GM12878 (cell line): ENCODE data around the gene CD72. TPM values are rescaled to one million over a fixed set of nuclear protein-coding genes. Genes with fewer than 3 reads are reported as not detected.
A peak's percentile ranks its signal among the peaks of the same experiment; 100 is the strongest.

Experiments
- ATAC-seq: fragments of 200-7000 bp; cut with Tn5 transposase; 3 replicates; pipeline ENCODE4 v1.9.1; 2020; ENCODE audit warnings: mild to moderate bottlenecking, moderate library complexity
- BruUV-seq: library from RNA; stranded (reverse); fragments of 400-500 nt; replicated peaks from 2 replicates; lab custom pipeline; 2021; lab: Mats Ljungman, UMichigan
- CTCF ChIA-PET: fragments of 300-600 bp; sonication (Branson Sonifier 250); formaldehyde crosslinking; extraction: SDS; loops from one replicate; lab custom pipeline; 2021; ENCODE audit warnings: inconsistent platforms; lab: Yijun Ruan, JAX
- POLR2A ChIA-PET: fragments of 350-600 bp; formaldehyde crosslinking; extraction: SDS; loops from one replicate; lab custom pipeline; 2021; ENCODE audit warnings: inconsistent platforms; lab: Charles Lee
- RAD21 ChIA-PET: fragments of 300-600 bp; sonication (Branson Sonifier 250); formaldehyde crosslinking; loops from one replicate; lab custom pipeline; 2023; ENCODE audit warnings: antibody characterized with exemption; ENCODE audit not compliant: unreplicated experiment; lab: Charles Lee
- SMC1A ChIA-PET: fragments of 300-600 bp; sonication (Branson Sonifier 250); formaldehyde crosslinking; loops from one replicate; lab custom pipeline; 2023; ENCODE audit not compliant: unreplicated experiment, uncharacterized antibody; lab: Charles Lee
- DNase-seq: peaks from one replicate; pipeline ENCODE4 v3.0.0-alpha.2; 2011; ENCODE audit warnings: low read depth, low spot score
- FAIRE-seq: peaks from 3 replicates; lab custom pipeline; 2011; peaks lifted over from hg19 to GRCh38; lab: Jason Lieb, UNC
- H2AFZ ChIP-seq: 2 replicates; pipeline ENCODE4 v1.6.0; 2011; ENCODE audit warnings: low read depth, low read length, control low read depth; ENCODE audit not compliant: control insufficient read depth
- H3K27ac ChIP-seq: 2 replicates; pipeline ENCODE4 v1.5.1; 2011; ENCODE audit warnings: control low read depth; ENCODE audit not compliant: control insufficient read depth, insufficient read depth
- H3K27me3 ChIP-seq, 2 experiments: replicated peaks in 1 of 2; 2 replicates each; pipeline versions ENCODE4 v1.6.0 to v1.6.1; 2011; ENCODE audit warnings: low read length in 1 of 2; ENCODE audit not compliant: control insufficient read depth in 2 of 2, insufficient read depth in 2 of 2
- H3K36me3 ChIP-seq, 2 experiments: 2 replicates each; pipeline ENCODE4 v1.5.1; 2011; ENCODE audit warnings: low read length in 1 of 2; ENCODE audit not compliant: control insufficient read depth in 2 of 2, insufficient read depth in 2 of 2
- H3K4me1 ChIP-seq: 2 replicates; pipeline ENCODE4 v1.6.1; 2011; ENCODE audit warnings: mild to moderate bottlenecking, low read length, moderate library complexity, mixed read lengths; ENCODE audit not compliant: control insufficient read depth, insufficient read depth
- H3K4me2 ChIP-seq: 2 replicates; pipeline ENCODE4 v1.6.0; 2011; ENCODE audit warnings: control low read depth; ENCODE audit not compliant: control insufficient read depth, insufficient read depth
- H3K4me3 ChIP-seq: fragments of 200-600 bp; sonication (generic); 2 replicates; pipeline ENCODE4 v1.5.1; 2016
- H3K79me2 ChIP-seq: 2 replicates; pipeline ENCODE4 v1.6.0; 2011; ENCODE audit warnings: low read length; ENCODE audit not compliant: control insufficient read depth, insufficient read depth
- H3K9ac ChIP-seq: 2 replicates; pipeline ENCODE4 v1.8.0; 2011; ENCODE audit warnings: low read length, control low read depth, mixed read lengths; ENCODE audit not compliant: control insufficient read depth, insufficient read depth
- H3K9me3 ChIP-seq: replicated peaks from 3 replicates; pipeline ENCODE4 v1.5.1; 2011; ENCODE audit warnings: mild to moderate bottlenecking, low read length; ENCODE audit not compliant: control insufficient read depth, insufficient read depth
- H4K20me1 ChIP-seq: 2 replicates; pipeline ENCODE4 v1.6.0; 2011; ENCODE audit not compliant: control insufficient read depth, insufficient read depth
- ATF7 ChIP-seq: fragments of 450-650 bp; IDR thresholded peaks from 2 replicates; pipeline ENCODE4 v1.6.1; 2016; ENCODE audit warnings: low read depth, mild to moderate bottlenecking
- CEBPB ChIP-seq, 2 experiments: fragments of 150-350 bp in 1 of 2; IDR thresholded peaks; 2 replicates each; pipeline ENCODE4 v1.6.1; 2012 to 2014; ENCODE audit warnings: low read depth in 2 of 2, low read length in 2 of 2, borderline replicate concordance in 1 of 2, inconsistent platforms in 1 of 2
- DPF2 ChIP-seq: fragments of 450-650 bp; IDR thresholded peaks from 2 replicates; pipeline ENCODE4 v1.6.1; 2017; ENCODE audit warnings: mild to moderate bottlenecking
- JUNB ChIP-seq: IDR thresholded peaks from 2 replicates; pipeline ENCODE4 v1.6.1; 2016; ENCODE audit warnings: antibody characterized with exemption, mild to moderate bottlenecking
- MEF2A ChIP-seq: IDR thresholded peaks from 2 replicates; pipeline ENCODE4 v1.6.1; 2011; ENCODE audit warnings: low read depth, mild to moderate bottlenecking, low read length, moderate library complexity; ENCODE audit not compliant: insufficient read depth
- NRF1 ChIP-seq: conservative IDR thresholded peaks from 2 replicates; pipeline ENCODE4 v1.6.1; 2011; ENCODE audit warnings: mild to moderate bottlenecking, low read depth, low read length, improper control_type of control experiment
- SPI1 ChIP-seq: IDR thresholded peaks from 2 replicates; pipeline ENCODE4 v1.6.1; 2011; ENCODE audit warnings: low read depth, mild to moderate bottlenecking, low read length, moderate library complexity, borderline replicate concordance; ENCODE audit not compliant: insufficient read depth
- SRF ChIP-seq, 2 experiments: IDR thresholded peaks; 2 replicates each; pipeline ENCODE4 v1.6.1; 2011; ENCODE audit warnings: low read depth in 2 of 2, low read length in 2 of 2, mild to moderate bottlenecking in 1 of 2, moderate library complexity in 1 of 2
- STAT3 ChIP-seq: IDR thresholded peaks from 2 replicates; pipeline ENCODE4 v1.6.1; 2011; ENCODE audit warnings: low read depth, low read length, improper control_type of control experiment
- TAF1 ChIP-seq: IDR thresholded peaks from 2 replicates; pipeline ENCODE4 v1.6.1; 2011; ENCODE audit warnings: mild to moderate bottlenecking, low read depth, low read length, borderline replicate concordance
- YY1 ChIP-seq: IDR thresholded peaks from 2 replicates; pipeline ENCODE4 v1.6.1; 2011; ENCODE audit warnings: low read depth, mild to moderate bottlenecking, low read length
- whole genome bisulfite sequencing: methylation state at CpG from one replicate; pipeline ENCODE4 v1.1.6; 2016; ENCODE audit warnings: low lambda C conversion rate; ENCODE audit not compliant: insufficient replicate concordance, insufficient coverage; ENCODE audit errors: missing lambda C conversion rate; 5-methylcytosine and 5-hydroxymethylcytosine counted together
- in situ Hi-C: fragments of 300-500 bp; cut with MboI; formaldehyde crosslinking; loops from 9 replicates; pipeline ENCODE4 v1.14.3; 2018; ENCODE audit warnings: mixed read lengths
- intact Hi-C: fragments of 100-400 bp; cut with micrococcal nuclease; formaldehyde crosslinking; loops from one replicate; pipeline ENCODE4 v1.14.2; 2022; ENCODE audit not compliant: unreplicated experiment
- polyA plus RNA-seq, 11 experiments: library from polyadenylated mRNA; depleted of rRNA in 4 of 11; unstranded in 6 of 11; stranded (reverse) in 5 of 11; fragments of >200 nt; fragmentation: Nextera tagmentation in 4 of 11; fragmentation: Illumina TruSeq in 1 of 11; extraction: Ambion mirVana in 4 of 11; extraction: Trizol in 1 of 11; gene quantifications; 1 replicate in 1 of 11; 2 replicates in 10 of 11; pipeline versions ENCODE4 v1.2.1 to v1.2.3, GENCODE V29; 2011 to 2016; ENCODE audit warnings: inconsistent platforms in 2 of 11, missing spikeins in 2 of 11, low read depth in 1 of 11
- total RNA-seq, 4 experiments: library from RNA; depleted of rRNA in 3 of 4; stranded (reverse); fragments of >200 nt in 3 of 4; fragmentation: Illumina TruSeq in 1 of 4; extraction: Trizol in 1 of 4; gene quantifications; 2 replicates each; pipeline versions ENCODE4 v1.2.1 to v1.2.3, GENCODE V29; 2013 to 2021
- TF ChIP-seq, protein P1 (sequence below): fragments of 450-650 bp; IDR thresholded peaks from 2 replicates; pipeline ENCODE4 v1.6.1; 2016; ENCODE audit warnings: mild to moderate bottlenecking
- TF ChIP-seq, protein P2 (sequence below): IDR thresholded peaks from 2 replicates; pipeline ENCODE4 v1.6.1; 2012; ENCODE audit warnings: low read depth, low read length, improper control_type of control experiment
- TF ChIP-seq, protein P3 (sequence below): IDR thresholded peaks from 2 replicates; pipeline ENCODE4 v1.6.1; 2011; ENCODE audit warnings: low read depth, mild to moderate bottlenecking, low read length, moderate library complexity, borderline replicate concordance; ENCODE audit errors: extremely low read depth
- TF ChIP-seq, protein P4 (sequence below): fragments of 450-650 bp; conservative IDR thresholded peaks from 2 replicates; pipeline ENCODE4 v1.6.1; 2017; ENCODE audit warnings: mild to moderate bottlenecking, moderate library complexity

Gene CD72
- total and polyA plus RNA-seq, 10 of the 15 experiments (the other 5 are each of a cell fraction or from before 2014, with no cell fraction given) = 2.1 to 14.2 (median 4.4) TPM

DNA sequence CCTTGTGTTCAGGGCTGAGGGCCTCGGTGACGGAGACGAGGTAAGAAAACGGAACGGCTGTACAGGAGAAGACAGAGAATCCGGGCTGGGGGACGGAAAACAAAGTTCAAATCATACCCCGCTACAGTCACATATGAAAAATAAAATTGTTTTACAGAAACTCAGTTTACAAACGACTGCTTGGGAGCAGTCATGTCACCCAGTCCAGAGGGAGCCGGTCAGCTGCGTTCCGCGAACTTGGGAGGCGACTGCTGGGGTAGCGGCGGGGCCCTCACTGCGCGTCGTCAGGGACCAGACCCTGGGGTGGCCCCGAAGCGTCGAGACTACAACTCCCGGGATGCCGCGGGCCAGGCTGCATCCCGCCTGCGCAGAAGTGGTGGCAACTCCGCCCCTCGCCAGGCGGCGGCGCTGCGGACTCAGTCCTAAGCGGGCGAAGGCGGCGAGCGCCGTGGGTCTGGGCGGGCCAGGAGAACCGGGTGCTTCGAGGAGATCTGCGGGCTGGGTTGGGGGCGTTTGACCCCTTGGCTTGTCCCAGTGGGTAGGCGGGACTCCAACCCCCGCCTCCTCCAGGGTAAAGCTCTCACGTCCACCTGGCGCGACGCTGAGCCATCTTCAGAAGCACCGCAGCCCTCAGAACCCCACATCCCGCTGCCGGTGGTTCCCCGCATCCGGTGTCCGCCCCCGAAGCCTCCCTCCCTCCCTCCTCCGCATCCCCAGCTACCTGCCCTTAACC is 28.5 kb upstream of the CD72 start:
- H4K20me1 ChIP-seq = no peaks in the 10 kb centered on the region
- ChIA-PET RAD21 (interaction anchor here (0.7 to 9.6 kb wide), 31 partner anchors 10 to 236 kb away, joined by 3 to 133 read pairs (median 7); partner anchors contain the start of genes ARHGEF39, CCDC107, CREB3 and GBA2), SMC1A (interaction anchor here (0.7 to 7.7 kb wide), 27 partner anchors 12 to 204 kb away, joined by 3 to 114 read pairs (median 5); partner anchors contain the start of genes ARHGEF39, CCDC107, CD72 and CREB3), CTCF (interaction anchor here (0.6 to 8.8 kb wide), 36 partner anchors 10 to 575 kb away, joined by 3 to 139 read pairs (median 6); partner anchors contain the start of genes ARHGEF39, CCDC107, CD72 and CREB3), POLR2A (interaction anchor here (0.5 to 11.1 kb wide), 22 partner anchors 11 to 532 kb away, joined by 3 to 163 read pairs (median 4); partner anchors contain the start of genes ARHGEF39, CCDC107, CD72 and CREB3)
- DNase-seq (no peak), FAIRE-seq (no peak), ATAC-seq (peak; percentile 90)
- peak overlapping the region; percentile 89 for H3K27ac ChIP-seq
- no TSS peak for BruUV-seq
- H3K4me1 ChIP-seq = peaks cover 27% of the 10 kb centered on the region
- peaks cover 20% of the 10 kb centered on the region for H3K79me2 ChIP-seq
- peak overlapping the region; percentile 93 for H3K4me2 ChIP-seq
- peak overlapping the region; percentile 90 for H2AFZ ChIP-seq
- WGBS = under 1% methylated on average over 57 of the region's 58 CpGs
- no peaks in the 10 kb centered on the region for H3K27me3 ChIP-seq
- in situ Hi-C loops = no loop called here
- H3K4me3 ChIP-seq = peak overlapping the region; percentile 96
- intact Hi-C loops = loop anchor here (1.0 to 2.0 kb wide), 2 partner anchors 11 to 42 kb away; partner anchors contain the start of gene TESK1
- H3K36me3 ChIP-seq = no peaks in the 10 kb centered on the region
- H3K9me3 ChIP-seq = no peaks in the 10 kb centered on the region
- H3K9ac ChIP-seq = peak overlapping the region; percentile 90
- peak; percentile 79 for TF ChIP-seq DPF2
- TF ChIP-seq SRF (IDR thresholded peaks at IDR 0.05; ENCODE audit: low read depth in 2 of 2, low read length in 2 of 2) = 0 out of 4 replicates have a peak, but pooled peaks of 1 of the 2 experiments have one; percentile 28
- no peak for TF ChIP-seq STAT3
- TF ChIP-seq NRF1 = peak; percentile 63
- TF ChIP-seq, protein P1, sequence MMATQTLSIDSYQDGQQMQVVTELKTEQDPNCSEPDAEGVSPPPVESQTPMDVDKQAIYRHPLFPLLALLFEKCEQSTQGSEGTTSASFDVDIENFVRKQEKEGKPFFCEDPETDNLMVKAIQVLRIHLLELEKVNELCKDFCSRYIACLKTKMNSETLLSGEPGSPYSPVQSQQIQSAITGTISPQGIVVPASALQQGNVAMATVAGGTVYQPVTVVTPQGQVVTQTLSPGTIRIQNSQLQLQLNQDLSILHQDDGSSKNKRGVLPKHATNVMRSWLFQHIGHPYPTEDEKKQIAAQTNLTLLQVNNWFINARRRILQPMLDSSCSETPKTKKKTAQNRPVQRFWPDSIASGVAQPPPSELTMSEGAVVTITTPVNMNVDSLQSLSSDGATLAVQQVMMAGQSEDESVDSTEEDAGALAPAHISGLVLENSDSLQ = no peak
- no peak for TF ChIP-seq CEBPB (IDR thresholded peaks at IDR 0.05; ENCODE audit: borderline replicate concordance in 1 of 2, low read depth in 2 of 2, low read length in 2 of 2)
- TF ChIP-seq SPI1 = no peak
- TF ChIP-seq MEF2A = 0 out of 2 replicates have a peak, but pooled peaks have one; percentile 39
- TF ChIP-seq, protein P2, sequence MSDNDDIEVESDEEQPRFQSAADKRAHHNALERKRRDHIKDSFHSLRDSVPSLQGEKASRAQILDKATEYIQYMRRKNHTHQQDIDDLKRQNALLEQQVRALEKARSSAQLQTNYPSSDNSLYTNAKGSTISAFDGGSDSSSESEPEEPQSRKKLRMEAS = no peak; the same call in 1 of the 2 replicates
- TF ChIP-seq TAF1 = peak; percentile 39; the same call in 1 of the 2 replicates
- peak; percentile 76 for TF ChIP-seq YY1
- TF ChIP-seq, protein P3, sequence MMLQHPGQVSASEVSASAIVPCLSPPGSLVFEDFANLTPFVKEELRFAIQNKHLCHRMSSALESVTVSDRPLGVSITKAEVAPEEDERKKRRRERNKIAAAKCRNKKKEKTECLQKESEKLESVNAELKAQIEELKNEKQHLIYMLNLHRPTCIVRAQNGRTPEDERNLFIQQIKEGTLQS = peak; percentile 22; the same call in 1 of the 2 replicates
- TF ChIP-seq JUNB = no peak
- TF ChIP-seq, protein P4, sequence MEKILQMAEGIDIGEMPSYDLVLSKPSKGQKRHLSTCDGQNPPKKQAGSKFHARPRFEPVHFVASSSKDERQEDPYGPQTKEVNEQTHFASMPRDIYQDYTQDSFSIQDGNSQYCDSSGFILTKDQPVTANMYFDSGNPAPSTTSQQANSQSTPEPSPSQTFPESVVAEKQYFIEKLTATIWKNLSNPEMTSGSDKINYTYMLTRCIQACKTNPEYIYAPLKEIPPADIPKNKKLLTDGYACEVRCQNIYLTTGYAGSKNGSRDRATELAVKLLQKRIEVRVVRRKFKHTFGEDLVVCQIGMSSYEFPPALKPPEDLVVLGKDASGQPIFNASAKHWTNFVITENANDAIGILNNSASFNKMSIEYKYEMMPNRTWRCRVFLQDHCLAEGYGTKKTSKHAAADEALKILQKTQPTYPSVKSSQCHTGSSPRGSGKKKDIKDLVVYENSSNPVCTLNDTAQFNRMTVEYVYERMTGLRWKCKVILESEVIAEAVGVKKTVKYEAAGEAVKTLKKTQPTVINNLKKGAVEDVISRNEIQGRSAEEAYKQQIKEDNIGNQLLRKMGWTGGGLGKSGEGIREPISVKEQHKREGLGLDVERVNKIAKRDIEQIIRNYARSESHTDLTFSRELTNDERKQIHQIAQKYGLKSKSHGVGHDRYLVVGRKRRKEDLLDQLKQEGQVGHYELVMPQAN = peak; percentile 38; the same call in 1 of the 2 replicates
- peak; percentile 21; the same call in 1 of the 2 replicates for TF ChIP-seq ATF7
